Heart left ventricle (tissue), 16 donors: ENCODE results near the gene KIRREL3. TPM values are rescaled to one million over a fixed set of nuclear protein-coding genes. Genes with fewer than 3 reads are reported as not detected.

ENCODE experiments used
- ATAC-seq, 4 donors: fragments of 200-7000 bp; cut with Tn5 transposase; one replicate each; pipeline ENCODE4 v1.9.1; 2020 to 2022; ENCODE audit warnings: moderate library complexity in 4 of 4, mild to moderate bottlenecking in 3 of 4, moderate number of reproducible peaks in 1 of 4
- DNase-seq, 5 donors: peaks; one replicate each; pipeline ENCODE4 v3.0.0-alpha.2; 2020
- H3K27ac ChIP-seq, 12 donors: fragments of 200-600 bp; sonication (generic) in 4 of 12; one replicate each; pipeline versions ENCODE4 v1.5.0 to v1.8.0; 2016 to 2022; ENCODE audit warnings: mild to moderate bottlenecking in 2 of 12
- H3K27me3 ChIP-seq, 9 donors: fragments of 200-600 bp; sonication (generic) in 2 of 9; one replicate each; pipeline versions ENCODE4 v1.5.1 to v1.8.0; 2016 to 2022; ENCODE audit warnings: mild to moderate bottlenecking in 3 of 9
- H3K36me3 ChIP-seq, 9 donors: fragments of 200-600 bp; sonication (generic) in 2 of 9; one replicate each; pipeline versions ENCODE4 v1.5.0 to v1.8.0; 2018 to 2022; ENCODE audit warnings: mild to moderate bottlenecking in 2 of 9
- H3K4me1 ChIP-seq, 12 donors: fragments of 200-600 bp; sonication (generic) in 4 of 12; one replicate each; pipeline versions ENCODE4 v1.5.0 to v1.8.0; 2016 to 2022; ENCODE audit warnings: mild to moderate bottlenecking in 3 of 12
- H3K4me3 ChIP-seq, 12 donors: fragments of 200-600 bp; sonication (generic) in 4 of 12; one replicate each; pipeline versions ENCODE4 v1.5.0 to v1.8.0; 2017 to 2022; ENCODE audit warnings: mild to moderate bottlenecking in 9 of 12, moderate library complexity in 4 of 12
- H3K9me3 ChIP-seq, 12 donors: fragments of 200-600 bp; sonication (generic) in 4 of 12; one replicate each; pipeline versions ENCODE4 v1.5.0 to v1.8.0; 2016 to 2022; ENCODE audit warnings: mild to moderate bottlenecking in 1 of 12
- CTCF ChIP-seq, 12 donors: fragments of 200-600 bp; sonication (generic) in 4 of 12; IDR thresholded peaks; one replicate each; pipeline versions ENCODE4 v1.5.0 to v1.8.0; 2018 to 2022; ENCODE audit warnings: antibody characterized with exemption in 12 of 12, mild to moderate bottlenecking in 5 of 12
- POLR2A ChIP-seq, 2 donors: fragments of 450-650 bp; IDR thresholded peaks; one replicate each; pipeline ENCODE4 v1.6.1; 2017; ENCODE audit warnings: antibody characterized with exemption in 2 of 2, mild to moderate bottlenecking in 2 of 2, moderate library complexity in 2 of 2
- WGBS, 4 donors: extraction: QIAGEN DNeasy Blood & Tissue Kit in 2 of 4; methylation state at CpG; one replicate each; pipeline versions ENCODE4 v1.1.5 to v1.1.7; 2013 to 2018; 5-methylcytosine and 5-hydroxymethylcytosine counted together
- intact Hi-C, 10 donors: fragments of 100-400 bp; cut with DNase I; formaldehyde crosslinking; loops; one replicate each; pipeline versions ENCODE4 v1.11.1 to v1.14.2; 2022
- polyA plus RNA-seq, 2 donors: library from polyadenylated mRNA; stranded (reverse); fragments of 200-250 nt; gene quantifications; one replicate each; pipeline ENCODE4 v1.2.3, GENCODE V29; 2013
- total RNA-seq, 9 donors: library from RNA; depleted of rRNA in 2 of 9; stranded (reverse); fragments of >200 nt in 2 of 9; fragmentation: NEBNext Ultra II Directional in 3 of 9; extraction: Animal tissue kit (Norgen Biotek cat#: 25700) in 3 of 9; gene quantifications; one replicate each; pipeline versions ENCODE4 v1.1.0 to v1.2.4, GENCODE V29; 2016 to 2023
- donor health status: ischemic (EF 13 %, LVEDD 7.1; RV severe dilation, severe dysfunction).
- donor health status: healthy with polysubstance abuse.
- donor health status: DM: no; HTN: yes; CAD: no.
- donor health status: DM: no; HTN: no; CAD: no.
- donor health status: ischemic (EF 25% LVEDD 6.9; RV normal size, moderate dysfunction).
- donor health status: ischemic (EF 25% LVEDD 5.7; RV mildly dilated, moderate dysfunction).
- donor health status: healthy.
- donor health status: DM: yes; HTN: yes; CAD: no.
- donor health status: ischemic (EF 35%, LVEDD 5.7; RV mildly dilated, moderate dysfunction).
- donor health status: nonischemic (EF 11% LVEDD 7.7; RV severe dilation, severe dysfunction).
- donor health status: DM: yes; HTN: yes; CAD: no.
- donor health status: PGD.
- donor health status: ischemic (EF 29% LVEDD 5.4; RV normal size, mild dysfunction).
- donor health status: nonischemic (EF 23%, LVEDD 6.1; RV moderate dilation, normal function).

Gene KIRREL3
- total and polyA plus RNA-seq, 11 donors: 0.08 to 1.3 (median 0.27) TPM

GRCh38 chr11:126598344-126599216, 402.0 kb downstream of the KIRREL3 start:
- intact Hi-C loops: no loop called here
- no peak for ATAC-seq
- peaks cover 0 to 58% (median 14%) of the 10 kb centered on the region in 9 donors for H3K27me3 ChIP-seq

DNA sequence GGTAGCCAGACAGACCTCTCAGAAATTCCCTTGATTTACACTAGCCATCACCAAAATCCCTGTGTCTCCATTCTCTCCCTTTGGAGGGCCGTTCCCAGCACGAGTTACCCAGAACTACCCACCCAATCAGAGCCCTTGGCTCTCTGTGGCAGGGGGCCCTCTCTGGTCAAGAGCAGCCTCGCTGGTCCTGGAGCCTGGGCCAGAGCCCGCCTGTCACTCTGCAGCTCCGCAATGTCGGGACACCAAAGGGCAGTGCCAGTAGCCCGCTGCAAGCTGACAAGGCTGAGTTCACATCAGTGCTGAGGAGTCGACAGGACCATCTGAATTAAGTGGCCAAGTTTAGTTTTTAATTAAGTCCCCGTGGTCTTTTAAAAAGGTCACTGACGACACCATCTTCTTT, 403.5 kb downstream of the KIRREL3 start:
- no peak for DNase-seq
- H3K27me3 ChIP-seq: peaks cover 0 to 42% (median 9%) of the 10 kb centered on the region in 9 donors

More at GRCh38 chr11:126598344-126599216, 402.0 kb downstream of the KIRREL3 start:
- DNase-seq: no peak
- WGBS, 4 donors: 78 to 86% (median 82%) methylated on average over 5 of the region's 5 CpGs
- Histone ChIP-seq H3K36me3 (no peaks in the 10 kb centered on the region), H3K4me1 (no peaks in the 10 kb centered on the region), H3K9me3 (no peaks in the 10 kb centered on the region), H3K27ac (no peak overlapping the region), H3K4me3 (no peak overlapping the region)
- no peak for TF ChIP-seq POLR2A (IDR thresholded peaks at IDR 0.05)
- TF ChIP-seq CTCF (IDR thresholded peaks at IDR 0.05): no peak

GRCh38 chr11:126596474-126596873, 404.1 kb downstream of the KIRREL3 start:
- 81 to 91% (median 83%) methylated on average over 3 of the region's 3 CpGs for WGBS, 4 donors
- Histone ChIP-seq H3K4me1 (no peaks in the 10 kb centered on the region), H3K27ac (no peak overlapping the region), H3K36me3 (no peaks in the 10 kb centered on the region), H3K9me3 (no peaks in the 10 kb centered on the region), H3K4me3 (no peak overlapping the region), H3K27me3 (peaks cover 0 to 37% (median 7%) of the 10 kb centered on the region in 9 donors)
- TF ChIP-seq POLR2A (IDR thresholded peaks at IDR 0.05) (no peak), CTCF (IDR thresholded peaks at IDR 0.05) (no peak)
- intact Hi-C loops: no loop called here
- ATAC-seq: no peak
- DNase-seq: no peak

More for the DNA sequence above, 403.5 kb downstream of the KIRREL3 start:
- TF ChIP-seq POLR2A (IDR thresholded peaks at IDR 0.05) (no peak), CTCF (IDR thresholded peaks at IDR 0.05) (no peak)
- Histone ChIP-seq H3K4me3 (no peak overlapping the region), H3K9me3 (no peaks in the 10 kb centered on the region), H3K27ac (no peak overlapping the region), H3K4me1 (no peaks in the 10 kb centered on the region), H3K36me3 (no peaks in the 10 kb centered on the region)
- intact Hi-C loops: no loop called here
- 52 to 66% (median 56%) methylated on average over 10 of the region's 10 CpGs for WGBS, 4 donors
- ATAC-seq: no peak

DNA sequence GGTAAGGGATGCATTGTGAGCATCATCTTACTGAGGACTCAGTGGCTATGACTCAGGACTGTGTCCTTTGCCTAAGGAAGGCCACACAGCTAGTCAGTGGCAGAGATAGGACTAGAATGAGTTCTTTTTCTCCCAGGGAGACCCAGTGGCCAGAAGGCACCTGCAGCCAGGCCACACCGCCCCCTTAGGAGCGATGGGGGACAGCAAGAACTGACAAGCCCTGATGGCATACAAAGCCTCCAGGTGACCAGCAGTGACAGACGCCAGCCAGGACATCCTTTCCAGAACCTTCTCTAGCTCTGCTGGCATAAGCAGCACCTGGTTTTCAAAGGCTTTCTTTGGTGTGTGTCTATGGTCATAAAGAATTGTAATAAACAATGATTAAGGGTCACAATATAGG, 405.0 kb downstream of the KIRREL3 start:
- ATAC-seq: no peak
- no peak for DNase-seq
- peaks cover 0 to 28% (median 5%) of the 10 kb centered on the region in 9 donors for H3K27me3 ChIP-seq
- WGBS, 4 donors: 70 to 85% (median 75%) methylated on average over 3 of the region's 3 CpGs
- H3K27ac ChIP-seq: no peak overlapping the region
- H3K4me1 ChIP-seq: no peaks in the 10 kb centered on the region
- no peaks in the 10 kb centered on the region for H3K9me3 ChIP-seq
- no peak overlapping the region for H3K4me3 ChIP-seq
- H3K36me3 ChIP-seq: no peaks in the 10 kb centered on the region
- intact Hi-C loops: no loop called here
- TF ChIP-seq CTCF (IDR thresholded peaks at IDR 0.05) (no peak), POLR2A (IDR thresholded peaks at IDR 0.05) (no peak)
